HT1080 (cell line): Measurements from ENCODE around the gene MINDY4. TPM values are rescaled to one million over a fixed set of nuclear protein-coding genes. Genes with fewer than 3 reads are reported as not detected.

Source experiments
- DNase-seq: peaks from one replicate; pipeline ENCODE4 v3.0.0-alpha.2; 2015; ENCODE audit warnings: low read depth
- total RNA-seq: library from RNA; depleted of rRNA; stranded (reverse); fragments of >200 nt; shearing (Covaris generic); gene quantifications from 2 replicates; pipeline ENCODE4 v1.2.3, GENCODE V29; 2014

MINDY4 gene
- total RNA-seq, 1 experiment from 2014 or later = 1.8 TPM

DNA sequence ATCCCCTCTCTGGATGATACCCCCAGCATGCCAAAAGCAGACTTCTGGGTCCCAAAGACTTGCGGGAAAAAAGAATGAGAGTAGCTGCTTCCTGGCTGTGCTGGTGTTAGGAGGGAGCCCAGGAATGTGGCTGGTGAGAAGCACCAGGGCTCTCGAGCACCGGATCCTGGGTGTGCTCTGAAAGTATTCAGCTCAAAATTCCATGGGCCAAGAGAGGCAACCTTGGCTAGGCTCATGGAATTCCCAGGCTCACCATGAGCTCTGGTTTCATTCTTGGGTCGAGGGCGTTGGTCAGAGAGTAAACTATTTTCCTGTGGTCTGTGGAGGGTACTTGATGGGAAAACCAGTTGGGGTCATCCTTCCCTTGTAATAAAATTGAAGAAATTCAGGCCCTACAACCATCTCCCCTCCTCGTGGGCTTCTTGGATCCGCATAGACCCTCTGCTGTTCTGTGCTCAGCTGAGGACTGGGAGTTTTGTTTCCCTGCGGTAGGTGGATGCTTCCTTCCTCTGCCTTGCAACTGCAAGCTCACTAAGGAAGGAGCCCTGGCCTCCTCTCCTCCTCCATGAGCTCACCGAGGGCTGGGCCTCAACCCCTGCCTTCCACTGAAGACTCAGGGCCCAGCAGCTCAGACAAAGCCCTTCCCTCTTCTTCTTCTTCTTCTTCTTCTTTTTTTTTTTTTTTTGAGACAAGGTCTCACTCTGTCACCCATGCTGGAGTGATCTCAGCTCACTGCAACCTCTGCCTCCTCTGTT is 106.0 kb downstream of the MINDY4 start:
- DNase-seq = no peak

DNA sequence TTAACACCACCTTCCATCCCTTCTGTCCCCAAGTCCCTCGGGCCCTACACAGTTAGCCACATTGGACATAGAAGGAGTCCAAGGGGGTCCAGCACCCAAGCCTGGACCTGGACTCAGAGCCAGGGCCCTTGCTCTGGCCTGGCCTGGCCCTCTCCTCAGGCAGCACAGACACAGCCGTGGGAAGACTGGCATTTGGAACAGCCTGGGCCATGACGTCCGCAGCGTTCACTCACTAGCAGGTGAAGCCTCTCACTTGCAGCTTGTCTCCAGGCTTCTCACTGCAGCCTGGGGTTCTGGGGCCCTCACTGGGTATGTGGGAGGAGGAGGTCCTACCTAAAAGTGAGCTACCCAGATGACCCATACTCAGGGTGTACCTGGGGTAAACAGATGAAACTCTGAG is 106.8 kb downstream of the MINDY4 start:
- no peak for DNase-seq

GRCh38 chr7:30879139-30880124 is 108.2 kb downstream of the MINDY4 start:
- DNase-seq = no peak

GRCh38 chr7:30880125-30880720 is 109.0 kb downstream of the MINDY4 start:
- DNase-seq = no peak

DNA sequence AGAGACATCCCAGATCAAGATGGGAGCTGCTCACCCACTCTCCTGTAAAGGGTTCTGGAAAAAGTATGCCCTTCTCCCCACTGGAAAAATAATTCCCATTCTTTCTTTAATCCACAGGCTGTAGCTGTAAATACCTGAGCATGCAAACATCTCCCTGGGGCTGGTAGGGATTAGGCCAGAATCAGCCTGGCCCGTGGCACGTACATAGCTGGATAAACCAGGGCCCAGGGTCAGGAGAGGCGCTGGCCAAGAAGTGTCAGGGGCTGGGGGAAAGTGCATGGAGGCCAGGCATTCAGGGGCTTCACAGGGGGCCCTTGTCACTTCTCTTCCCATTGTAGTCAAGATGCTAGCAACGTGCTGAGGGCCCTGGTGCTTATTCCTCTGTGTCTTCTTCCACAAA is 109.7 kb downstream of the MINDY4 start:
- no peak for DNase-seq

GRCh38 chr7:30881448-30881847 is 110.2 kb downstream of the MINDY4 start:
- no peak for DNase-seq

DNA sequence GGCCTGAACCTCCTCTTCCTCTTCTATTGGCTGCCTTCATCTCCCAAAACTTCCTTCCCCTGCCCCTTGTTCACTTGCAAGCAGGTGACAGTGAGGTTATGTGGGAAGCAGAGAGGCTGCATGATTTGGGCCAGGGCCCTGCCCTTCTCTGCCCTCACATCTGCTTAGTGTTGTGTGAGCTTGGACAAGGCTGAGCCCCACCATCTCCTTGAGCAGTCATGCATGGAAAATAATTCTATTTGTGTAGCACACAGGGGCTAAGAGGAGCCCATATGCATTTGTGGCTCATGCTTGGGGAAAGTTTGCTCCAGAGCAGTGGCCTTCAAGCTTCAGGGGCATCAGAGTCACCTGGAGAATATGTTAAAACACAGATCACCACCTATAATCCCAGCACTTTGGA is 113.7 kb downstream of the MINDY4 start:
- DNase-seq = no peak

- DNase-seq = no peak
These were observed 115.4 kb downstream of the MINDY4 start for GRCh38 chr7:30886608-30887011.

- no peak for DNase-seq
These were observed 116.3 kb downstream of the MINDY4 start for GRCh38 chr7:30887464-30887872.

DNA sequence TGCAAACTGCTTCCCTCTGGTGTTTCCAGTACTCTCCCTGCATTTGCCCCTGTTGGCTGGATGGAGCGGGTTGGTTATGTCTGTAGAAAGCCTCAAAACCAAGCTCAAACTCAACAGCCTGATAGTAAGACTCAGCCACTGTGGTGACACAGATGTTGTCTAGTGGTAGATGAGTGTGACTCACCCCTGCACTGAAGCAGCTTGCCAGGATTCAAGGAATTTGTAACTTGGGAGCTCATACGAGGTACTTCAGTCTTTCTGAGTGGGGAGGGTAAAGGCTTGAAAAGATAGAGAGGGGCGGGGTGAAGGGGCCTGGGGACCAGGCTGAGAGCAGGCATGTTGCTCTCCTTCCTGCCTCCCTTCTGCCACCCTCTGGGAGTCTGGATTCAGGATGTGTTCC is 117.5 kb downstream of the MINDY4 start:
- peak; percentile 74 for DNase-seq

DNA sequence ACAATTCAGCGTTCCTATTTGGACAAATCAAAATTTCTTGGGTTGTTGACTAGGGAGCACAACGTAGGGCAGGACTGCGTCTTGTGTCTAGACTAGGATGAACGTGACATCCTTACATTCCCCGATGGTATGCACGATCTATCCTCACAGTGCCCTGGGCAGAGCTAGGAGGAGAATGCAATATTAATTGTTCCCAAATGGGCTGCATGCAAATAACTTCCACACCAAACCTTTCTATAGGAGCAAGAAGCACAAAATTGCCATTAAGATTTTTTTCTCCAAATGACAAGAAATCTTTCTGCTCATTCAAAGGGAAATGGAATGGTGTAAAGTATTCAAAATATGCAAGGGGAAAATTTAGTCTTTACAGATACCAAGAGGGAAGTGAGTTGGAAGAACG is 119.0 kb downstream of the MINDY4 start:
- no peak for DNase-seq

DNA sequence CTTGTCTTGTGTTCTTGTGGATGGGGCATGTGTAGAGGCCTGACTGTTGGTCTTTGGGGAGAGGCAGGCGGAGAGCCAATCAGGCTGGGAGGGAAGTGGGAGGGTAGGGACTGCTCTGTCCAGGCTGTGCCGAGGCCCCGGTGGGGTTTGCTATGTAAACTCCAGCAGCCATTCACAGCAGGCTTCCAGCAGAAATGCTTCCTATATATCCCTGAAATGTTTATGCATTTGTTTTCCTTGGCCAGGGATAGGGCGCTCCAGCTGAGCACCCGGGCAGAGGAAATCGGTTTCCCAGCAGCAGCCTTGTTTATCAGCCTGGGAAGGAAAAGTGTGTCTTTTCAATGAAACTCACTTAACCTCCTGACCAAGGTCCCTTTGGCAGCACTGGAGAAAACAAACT is 122.1 kb downstream of the MINDY4 start:
- no peak for DNase-seq

- DNase-seq = no peak
These were observed 122.8 kb downstream of the MINDY4 start for GRCh38 chr7:30894009-30894408.

- DNase-seq = no peak
These were observed 123.8 kb downstream of the MINDY4 start for GRCh38 chr7:30894866-30895605.

- DNase-seq = no peak
These were observed 124.8 kb downstream of the MINDY4 start for GRCh38 chr7:30896036-30896435.

GRCh38 chr7:30896783-30897637 is 125.8 kb downstream of the MINDY4 start:
- DNase-seq = no peak

- DNase-seq = no peak
These were observed 126.6 kb downstream of the MINDY4 start for GRCh38 chr7:30897770-30898169.

DNA sequence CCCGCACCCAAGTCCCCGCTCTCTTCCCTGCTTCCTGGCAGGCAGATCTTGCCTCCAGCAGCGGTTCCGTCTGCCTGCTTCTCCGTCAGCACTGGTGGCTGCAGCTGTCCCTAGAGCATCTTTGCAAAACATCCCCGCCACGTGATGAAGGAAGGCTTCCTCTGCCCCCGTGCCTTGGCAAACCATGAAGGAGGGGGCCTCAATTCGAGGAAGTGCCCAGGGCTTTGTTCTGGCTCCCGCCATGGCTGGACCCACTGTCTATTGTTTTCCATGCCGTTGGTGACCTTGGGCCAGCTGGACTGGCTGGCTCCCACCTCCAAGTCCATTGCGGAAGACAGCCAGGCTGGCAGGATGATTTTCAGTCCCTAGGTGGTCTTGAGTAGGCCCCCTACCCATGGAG is 127.2 kb downstream of the MINDY4 start:
- no peak for DNase-seq

- DNase-seq = no peak
These were observed 127.8 kb downstream of the MINDY4 start for GRCh38 chr7:30899066-30899465.

DNA sequence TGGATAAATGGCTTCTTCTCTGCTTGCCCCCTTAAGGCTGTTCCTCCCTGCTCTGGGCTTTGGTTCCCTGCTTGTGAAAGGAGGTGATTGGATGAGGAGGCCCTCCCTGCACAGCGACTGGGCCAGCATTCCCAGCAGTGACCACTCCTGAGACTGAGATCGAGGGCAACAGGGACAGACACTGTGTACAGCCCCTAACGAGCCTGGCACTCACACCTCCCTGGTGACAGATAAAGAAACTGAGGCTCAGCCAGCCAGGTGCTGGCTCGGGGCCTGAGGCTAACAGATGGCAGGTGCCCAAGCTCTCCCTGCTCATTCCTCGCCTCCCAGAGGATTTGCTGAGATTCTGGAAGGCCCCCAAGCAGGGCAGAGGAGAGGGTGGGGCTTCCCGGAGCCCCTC is 128.4 kb downstream of the MINDY4 start:
- no peak for DNase-seq
